GM04504 (cell line): Measurements from ENCODE around the gene PBX2.
"Not testable (repeated sequence)": the region's sequence is repeated elsewhere in the genome, so short reads cannot be mapped to it uniquely, and the experiment has no call there.

Source experiments
- DNase-seq: peaks from one replicate; pipeline ENCODE4 v3.0.0-alpha.2; 2012; ENCODE audit warnings: low read depth

PBX2 gene

DNA sequence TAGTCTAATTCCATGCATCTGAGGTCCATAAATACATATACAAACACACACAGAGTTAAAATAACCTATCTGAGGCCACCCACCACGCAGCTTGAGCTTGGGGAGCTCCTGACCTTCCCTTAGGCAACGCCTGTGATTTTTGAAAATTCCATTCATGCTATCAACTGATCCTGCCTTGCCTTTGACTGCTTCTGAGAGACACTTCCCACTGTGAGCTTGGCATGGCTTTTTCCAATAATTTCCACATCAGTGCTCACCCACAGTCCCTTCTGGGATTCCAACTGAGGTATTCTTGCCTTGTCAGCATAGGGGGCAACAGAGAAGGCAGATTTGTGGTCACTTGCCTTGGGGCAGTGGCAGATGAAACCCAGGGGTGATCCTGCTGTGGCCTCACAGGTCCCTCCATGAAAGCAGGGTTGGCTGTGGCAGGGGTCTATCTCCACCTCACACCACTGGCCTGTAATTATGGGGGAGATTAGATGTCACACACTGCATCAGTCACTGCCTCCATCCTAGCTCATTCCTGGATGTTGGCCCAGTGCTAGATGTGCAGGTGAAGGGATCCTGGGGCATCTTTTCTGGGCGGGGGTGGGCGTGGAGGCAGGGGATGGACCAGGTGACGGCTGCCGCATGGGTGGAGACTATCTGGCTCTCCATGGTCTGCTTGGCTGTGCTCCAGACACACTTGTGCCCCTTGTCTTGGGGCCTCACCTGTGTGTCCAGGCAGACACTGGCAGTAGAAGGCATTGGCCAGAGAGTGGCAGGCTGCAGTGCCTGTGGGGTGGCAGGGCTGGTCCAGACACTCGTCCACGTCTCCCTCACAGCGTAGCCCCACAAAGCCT lies 13.6 kb upstream of the PBX2 start:
- no peak for DNase-seq

GRCh38 chr6:32202186-32202585 lies 12.2 kb upstream of the PBX2 start:
- DNase-seq, result no peak

DNA sequence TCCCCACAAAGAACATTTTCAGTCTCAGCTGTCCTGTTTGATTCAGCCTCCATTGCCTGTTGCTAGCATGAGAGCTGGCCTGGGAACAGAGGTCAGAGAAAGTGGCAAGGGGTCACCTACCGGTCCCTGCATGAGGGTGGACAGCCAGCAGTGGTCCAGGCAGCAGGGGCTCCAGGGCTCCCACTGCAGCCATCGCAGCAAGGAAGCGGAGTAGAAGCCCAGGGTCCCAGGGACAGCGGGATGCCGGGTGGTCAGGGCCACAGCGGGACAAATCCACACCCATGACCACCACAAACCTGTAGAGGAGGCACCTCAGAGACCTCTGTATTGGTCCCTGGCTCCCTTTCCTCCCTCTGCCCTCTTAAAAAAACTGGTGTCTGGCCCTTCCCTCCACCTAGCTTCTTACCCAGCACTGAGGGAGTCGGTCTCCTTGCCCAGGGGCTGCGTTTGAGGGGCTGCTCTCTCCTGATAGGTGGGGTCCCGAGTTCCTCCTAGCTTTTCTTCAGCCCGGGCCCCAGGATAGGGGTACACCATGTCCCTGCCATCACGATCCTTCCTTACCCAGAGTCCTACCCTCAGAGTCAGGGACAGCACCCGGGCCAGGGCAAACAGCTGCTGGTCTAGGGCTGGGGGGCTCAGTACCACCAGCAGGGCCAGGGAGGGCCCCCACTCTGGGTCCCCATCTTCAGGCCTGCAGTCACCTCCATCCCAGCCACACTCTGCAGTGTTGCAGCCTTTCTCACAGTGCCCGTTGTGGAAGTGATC lies 10.9 kb upstream of the PBX2 start:
- DNase-seq, result no peak

- no peak for DNase-seq
These were observed 8.9 kb upstream of the PBX2 start for GRCh38 chr6:32198866-32199265.

GRCh38 chr6:32198345-32198696 lies 8.3 kb upstream of the PBX2 start:
- DNase-seq, result no peak

- no peak for DNase-seq
These were observed 6.9 kb upstream of the PBX2 start for GRCh38 chr6:32196682-32197616.

GRCh38 chr6:32195902-32196681 lies 6.1 kb upstream of the PBX2 start:
- DNase-seq, result peak; percentile 44

GRCh38 chr6:32195652-32195901 lies 5.6 kb upstream of the PBX2 start:
- DNase-seq, result peak; percentile 100

DNA sequence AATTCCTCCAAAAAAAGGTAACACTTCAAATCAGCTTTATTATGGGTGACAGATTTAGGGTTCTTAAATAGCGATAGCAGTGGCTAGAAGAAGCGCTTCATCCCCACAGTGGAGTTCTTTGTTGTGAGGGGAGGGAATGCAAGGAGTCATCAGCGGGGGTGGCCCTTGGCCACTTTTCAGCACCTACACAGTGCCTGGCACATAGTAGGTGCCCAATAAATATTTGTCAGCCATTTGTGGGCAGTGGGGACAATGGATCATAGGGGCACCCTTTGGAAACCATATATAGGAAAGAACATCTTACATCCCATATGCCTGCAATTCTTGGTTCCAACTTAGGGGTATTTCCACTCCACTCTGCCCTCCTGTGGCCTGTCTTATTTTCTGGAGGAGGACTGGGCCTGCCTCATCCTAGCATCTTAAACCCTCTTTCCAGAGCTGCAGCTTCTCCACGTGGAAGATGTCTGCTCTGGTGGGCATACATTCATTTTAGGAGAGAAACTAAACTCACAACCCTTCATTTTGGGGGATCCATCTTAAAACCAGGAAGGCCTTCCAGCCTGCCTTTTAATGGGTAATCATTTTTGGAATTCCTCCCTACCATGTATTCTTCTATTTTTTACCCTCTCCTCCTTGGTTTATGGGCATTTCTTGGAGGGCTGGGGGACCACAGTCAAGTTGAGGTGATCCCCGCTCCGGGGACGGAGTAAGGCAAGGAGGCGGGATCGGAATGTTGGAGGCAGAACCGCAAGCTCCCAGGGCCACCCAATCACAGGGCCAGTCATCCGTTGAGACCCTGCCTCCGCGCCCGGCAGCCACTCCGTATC lies 5.0 kb upstream of the PBX2 start:
- no peak for DNase-seq

GRCh38 chr6:32194388-32194787 lies 4.4 kb upstream of the PBX2 start:
- no peak for DNase-seq

DNA sequence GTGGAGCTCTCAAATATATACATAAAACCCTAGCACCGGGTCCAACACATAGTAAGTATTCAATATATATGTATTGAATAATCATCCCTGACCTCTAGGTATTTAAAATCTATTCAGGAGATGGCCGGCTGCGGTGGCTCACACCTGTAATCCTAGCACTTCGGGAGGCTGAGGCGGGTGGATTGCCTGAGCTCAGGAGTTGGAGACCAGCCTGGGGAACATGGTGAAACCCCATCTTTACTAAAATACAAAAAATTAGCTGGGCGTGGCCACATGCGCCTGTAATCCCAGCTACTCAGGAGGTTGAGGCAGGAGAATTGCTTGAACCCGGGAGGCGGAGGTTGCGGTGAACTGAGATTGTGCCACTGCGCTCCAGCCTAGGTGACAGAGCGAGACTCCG lies 3.1 kb upstream of the PBX2 start:
- not testable (repeated sequence) for DNase-seq

DNA sequence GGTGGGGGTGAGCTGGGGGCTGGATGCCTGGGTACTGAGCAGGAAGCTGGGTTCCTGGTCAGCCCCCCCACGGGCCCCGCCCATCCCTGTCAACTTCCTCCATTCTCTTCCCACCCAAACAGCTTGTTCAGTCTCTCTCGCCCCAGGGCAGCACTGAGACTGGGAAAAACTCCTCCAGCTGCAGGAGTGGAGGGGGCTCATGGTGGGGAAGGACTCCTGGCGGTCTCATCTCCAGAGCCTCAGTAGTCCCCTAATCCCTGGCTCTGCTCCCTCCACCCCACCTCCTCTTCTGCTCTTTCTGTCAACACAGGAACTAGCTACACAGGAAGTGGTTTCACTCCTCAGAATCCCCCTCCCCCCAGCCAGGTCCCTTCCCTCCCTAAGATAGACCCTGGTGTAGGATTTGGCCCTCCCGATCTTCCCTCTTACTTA lies 2.6 kb upstream of the PBX2 start, which contains the start of gene GPSM3:
TSS of gene GPSM3 (minus strand) at position 36 of the 432 bp plus-strand sequence. CDS start 130 bp downstream, outside the sequence.
- no peak for DNase-seq

- DNase-seq, result no peak
These were observed 1.9 kb upstream of the PBX2 start for GRCh38 chr6:32191696-32192607.

DNA sequence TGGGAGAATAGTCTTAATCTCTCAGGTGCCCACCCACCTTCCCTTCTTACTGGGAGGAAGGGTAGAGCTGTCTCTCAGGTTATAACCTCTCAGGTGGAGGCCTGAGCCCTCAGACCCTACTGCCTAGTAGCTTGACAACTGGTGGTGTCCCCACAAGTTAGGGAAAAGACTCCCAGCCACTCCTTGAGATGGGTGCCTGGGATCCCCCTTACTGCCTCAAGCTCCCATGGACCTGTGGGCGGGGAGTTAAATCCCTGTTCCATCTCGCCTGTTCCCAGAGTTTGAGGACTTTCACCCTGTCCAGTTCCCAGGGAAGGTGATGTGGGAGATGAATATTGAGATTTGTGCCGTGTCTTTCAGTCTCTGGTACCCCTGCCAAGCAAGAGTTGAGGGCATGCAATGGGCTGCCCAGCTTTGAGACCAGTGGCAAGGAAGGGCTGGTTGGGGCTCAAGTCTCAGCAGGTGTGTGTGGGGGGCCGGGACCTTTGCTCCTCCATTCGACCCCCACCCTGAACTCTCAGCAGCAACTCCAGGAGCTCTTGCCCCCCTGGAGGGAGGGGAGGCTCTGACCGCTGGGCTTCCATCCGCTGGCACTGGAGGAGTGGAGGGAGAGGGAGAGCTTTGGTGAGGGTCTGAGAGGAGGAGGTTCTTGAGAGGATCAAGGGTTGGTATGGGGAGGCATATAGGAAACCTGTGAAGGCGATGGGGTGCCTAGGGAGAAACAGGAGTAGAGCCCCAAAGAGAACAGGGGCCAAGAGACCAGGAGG lies 1.1 kb upstream of the PBX2 start:
- DNase-seq, result no peak

- no peak for DNase-seq
These were observed 304 bp downstream of the PBX2 start for GRCh38 chr6:32189742-32190053.

- no peak for DNase-seq
These were observed 797 bp downstream of the PBX2 start for GRCh38 chr6:32189069-32189741.

DNA sequence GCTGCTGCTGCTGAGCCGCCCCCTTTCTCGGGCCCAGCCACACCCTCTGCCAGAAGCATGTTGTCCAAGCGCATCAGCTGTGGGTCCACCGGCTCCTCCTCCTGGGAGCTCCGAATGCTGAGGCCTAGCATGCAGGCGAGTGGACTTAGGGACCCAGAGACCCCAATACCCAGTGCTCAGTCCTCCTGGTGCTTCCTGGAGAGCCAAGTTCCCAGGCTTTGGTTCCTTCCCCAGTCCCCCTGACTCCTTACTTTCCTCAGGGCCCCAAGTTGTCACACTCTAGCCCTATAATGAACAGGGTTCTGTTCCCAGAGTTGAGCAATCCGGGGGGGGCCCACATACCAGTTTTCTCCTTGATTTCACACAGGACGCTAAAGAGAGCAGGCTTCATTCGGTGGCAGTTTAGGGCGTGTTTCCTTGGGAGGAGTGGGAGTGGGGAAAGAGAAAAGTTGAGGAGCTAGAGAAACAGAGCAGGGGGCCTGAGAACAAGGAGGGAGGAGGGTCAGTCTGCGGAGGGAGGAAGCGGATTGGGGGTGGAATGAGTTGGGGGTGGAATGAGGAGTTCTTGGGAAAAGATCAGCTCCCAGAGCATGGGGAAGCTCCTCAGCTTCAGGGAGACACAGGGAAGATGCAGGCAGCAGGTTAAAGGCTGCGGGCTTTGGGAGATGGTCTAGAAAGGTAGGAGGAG lies 1.5 kb downstream of the PBX2 start:
- no peak for DNase-seq
